HG03280 (cell line): ENCODE data around the gene TMEM131L.
"Not testable (repeated sequence)": the region's sequence is repeated elsewhere in the genome, so short reads cannot be mapped to it uniquely, and the experiment has no call there.

Experiments used
- ATAC-seq: cut with Tn5 transposase; IDR thresholded peaks from one replicate; pipeline ENCODE4 v1.9.1; 2021; ENCODE audit warnings: mild to moderate bottlenecking, moderate library complexity; ENCODE audit not compliant: unreplicated experiment

TMEM131L gene

GRCh38 chr4:153466081-153466948, at the start of gene TMEM131L:
TMEM131L (plus strand) TSS chr4:153466360; CDS start chr4:153466398, 38 bp downstream.
- peak; percentile 45 for ATAC-seq

GRCh38 chr4:153416456-153416855, 49.7 kb upstream of the TMEM131L start:
- ATAC-seq, result not testable (repeated sequence)

GRCh38 chr4:153418121-153418520, 48.0 kb upstream of the TMEM131L start:
- no peak for ATAC-seq

GRCh38 chr4:153418558-153418957, 47.6 kb upstream of the TMEM131L start:
- ATAC-seq, result no peak

- no peak for ATAC-seq
These were observed 47.1 kb upstream of the TMEM131L start for GRCh38 chr4:153419029-153419428.

- ATAC-seq, result no peak
These were observed 46.4 kb upstream of the TMEM131L start for GRCh38 chr4:153419673-153420278.

GRCh38 chr4:153420361-153420760, 45.8 kb upstream of the TMEM131L start:
- no peak for ATAC-seq

- ATAC-seq, result peak; percentile 59
These were observed 44.2 kb upstream of the TMEM131L start for GRCh38 chr4:153421941-153422340.

- no peak for ATAC-seq
These were observed 39.8 kb upstream of the TMEM131L start for GRCh38 chr4:153426207-153426885.

- no peak for ATAC-seq
These were observed 38.6 kb upstream of the TMEM131L start for GRCh38 chr4:153427363-153428071.

GRCh38 chr4:153428941-153429475, 37.2 kb upstream of the TMEM131L start:
- ATAC-seq, result no peak

GRCh38 chr4:153432965-153433753, 33.0 kb upstream of the TMEM131L start:
- peak; percentile 96 for ATAC-seq

GRCh38 chr4:153433754-153434105, 32.4 kb upstream of the TMEM131L start:
- no peak for ATAC-seq

GRCh38 chr4:153434190-153434589, 32.0 kb upstream of the TMEM131L start:
- no peak for ATAC-seq

GRCh38 chr4:153438916-153439756, 27.0 kb upstream of the TMEM131L start:
- peak; percentile 70 for ATAC-seq

GRCh38 chr4:153439831-153440230, 26.3 kb upstream of the TMEM131L start:
- no peak for ATAC-seq

- no peak for ATAC-seq
These were observed 25.7 kb upstream of the TMEM131L start for GRCh38 chr4:153440475-153440874.

- ATAC-seq, result no peak
These were observed 18.8 kb upstream of the TMEM131L start for GRCh38 chr4:153447175-153447905.
